SK-N-SH (cell line): ENCODE results near the gene NFIX. TPM values are rescaled to one million over a fixed set of nuclear protein-coding genes. Genes with fewer than 3 reads are reported as not detected.
A peak's percentile ranks its signal among the peaks of the same experiment; 100 is the strongest.

ENCODE experiments used
- CTCF ChIA-PET: fragments of 300-600, 350-600 bp; formaldehyde crosslinking; extraction: SDS; loops from one replicate; lab custom pipeline; 2021; lab: Yijun Ruan, JAX
- POLR2A ChIA-PET: fragments of 350-600 bp; sonication (Branson Sonifier 250); formaldehyde crosslinking; extraction: SDS; loops from one replicate; lab custom pipeline; 2020; ENCODE audit warnings: antibody characterized with exemption, inconsistent platforms; lab: Yijun Ruan, JAX
- DNase-seq: peaks from one replicate; pipeline ENCODE4 v3.0.0; 2012
- H2AFZ ChIP-seq: fragments of 200-600 bp; sonication (generic); 2 replicates; pipeline ENCODE4 v1.8.1; 2016; ENCODE audit warnings: antibody characterized with exemption, mild to moderate bottlenecking, low read depth
- H3F3A ChIP-seq: fragments of 200-600 bp; sonication (generic); replicated peaks from 2 replicates; pipeline ENCODE3; 2016; ENCODE audit warnings: antibody characterized with exemption, mild to moderate bottlenecking; ENCODE audit not compliant: insufficient read depth
- H3K27ac ChIP-seq, 2 experiments: fragments of 200-500 bp in 1 of 2; fragments of 200-600 bp in 1 of 2; sonication (Bioruptor generic) in 1 of 2; sonication (generic), shearing (Covaris generic) in 1 of 2; 2 replicates each; pipeline versions ENCODE4 v1.5.1 to v1.6.1; 2014 to 2016; ENCODE audit warnings: low read depth in 2 of 2, inconsistent platforms in 1 of 2, low read length in 1 of 2, mild to moderate bottlenecking in 1 of 2, mixed read lengths in 1 of 2
- H3K27me3 ChIP-seq: fragments of 200-600 bp; sonication (generic), shearing (Covaris generic); 2 replicates; pipeline ENCODE4 v1.6.1; 2016; ENCODE audit warnings: mixed run types; ENCODE audit not compliant: insufficient read depth
- H3K36me3 ChIP-seq, 2 experiments: fragments of 200-500 bp in 1 of 2; fragments of 200-600 bp in 1 of 2; sonication (Bioruptor generic) in 1 of 2; sonication (generic) in 1 of 2; replicated peaks in 1 of 2; 2 replicates each; pipeline versions ENCODE3 to v1.5.1; 2014 to 2016; ENCODE audit warnings: low read length in 1 of 2, mild to moderate bottlenecking in 1 of 2; ENCODE audit not compliant: insufficient read depth in 2 of 2, control insufficient read depth in 1 of 2
- H3K4me1 ChIP-seq, 2 experiments: fragments of 200-500 bp in 1 of 2; fragments of 200-600 bp in 1 of 2; sonication (Bioruptor generic) in 1 of 2; sonication (generic), shearing (Covaris generic) in 1 of 2; 2 replicates each; pipeline versions ENCODE4 v1.5.1 to v1.6.1; 2014 to 2016; ENCODE audit warnings: low read depth in 1 of 2, low read length in 1 of 2, mixed run types in 1 of 2; ENCODE audit not compliant: insufficient read depth in 2 of 2, control insufficient read depth in 1 of 2
- H3K4me2 ChIP-seq: fragments of 200-600 bp; sonication (generic), shearing (Covaris generic); 2 replicates; pipeline ENCODE4 v1.6.1; 2017; ENCODE audit warnings: mixed run types
- H3K4me3 ChIP-seq, 2 experiments: fragments of 200-500 bp in 1 of 2; fragments of 200-600 bp in 1 of 2; sonication (Bioruptor generic) in 1 of 2; sonication (generic), shearing (Covaris generic) in 1 of 2; 2 replicates each; pipeline versions ENCODE4 v1.5.1 to v1.8.1; 2014 to 2016; ENCODE audit warnings: low read depth in 2 of 2, inconsistent platforms in 1 of 2, low read length in 1 of 2, mild to moderate bottlenecking in 1 of 2, mixed read lengths in 1 of 2, moderate library complexity in 1 of 2
- H3K79me2 ChIP-seq: fragments of 200-600 bp; sonication (generic); 2 replicates; pipeline ENCODE4 v1.8.1; 2017; ENCODE audit warnings: mild to moderate bottlenecking; ENCODE audit not compliant: insufficient read depth
- H3K9ac ChIP-seq: fragments of 200-600 bp; sonication (generic); 2 replicates; pipeline ENCODE4 v1.6.1; 2017; ENCODE audit warnings: mixed run types
- H3K9me2 ChIP-seq: fragments of 200-600 bp; sonication (generic); 2 replicates; pipeline ENCODE4 v1.6.1; 2017; ENCODE audit warnings: mixed run types
- H3K9me3 ChIP-seq: fragments of 200-600 bp; sonication (generic); 2 replicates; pipeline ENCODE4 v1.6.1; 2017; ENCODE audit warnings: mixed run types, mild to moderate bottlenecking, moderate library complexity
- H4K20me1 ChIP-seq: fragments of 200-600 bp; sonication (generic); 2 replicates; pipeline ENCODE4 v1.6.1; 2017; ENCODE audit warnings: mild to moderate bottlenecking, mixed run types; ENCODE audit not compliant: insufficient read depth
- CHD2 ChIP-seq: fragments of 150-350 bp; IDR thresholded peaks from 2 replicates; pipeline ENCODE4 v1.6.1; 2018; ENCODE audit warnings: low read length; ENCODE audit not compliant: partially characterized antibody
- ELF1 ChIP-seq: IDR thresholded peaks from 2 replicates; pipeline ENCODE4 v1.4.0; 2012
- EP300 ChIP-seq, 2 experiments: IDR thresholded peaks; 2 replicates each; pipeline versions ENCODE4 v1.4.0 to v1.6.1; 2012; ENCODE audit warnings: borderline replicate concordance in 1 of 2, low read depth in 1 of 2, low read length in 1 of 2
- EZH2phosphoT487 ChIP-seq: fragments of 200-600 bp; sonication (generic); IDR thresholded peaks from 2 replicates; pipeline ENCODE4 v1.6.1; 2017; ENCODE audit warnings: low read depth, mixed run types, mild to moderate bottlenecking, antibody characterized with exemption, moderate library complexity, borderline replicate concordance
- FOSL2 ChIP-seq: IDR thresholded peaks from 2 replicates; pipeline ENCODE4 v1.4.0; 2012; ENCODE audit warnings: low read depth, mild to moderate bottlenecking, moderate library complexity, borderline replicate concordance
- FOXM1 ChIP-seq: IDR thresholded peaks from 2 replicates; pipeline ENCODE4 v1.4.0; 2012; ENCODE audit warnings: low read depth, mild to moderate bottlenecking
- GABPA ChIP-seq: IDR thresholded peaks from 2 replicates; pipeline ENCODE4 v1.4.0; 2012; ENCODE audit warnings: low read depth, mild to moderate bottlenecking
- MAX ChIP-seq: IDR thresholded peaks from 2 replicates; pipeline ENCODE4 v1.4.0; 2012; ENCODE audit warnings: low read depth
- MEF2A ChIP-seq: IDR thresholded peaks from 2 replicates; pipeline ENCODE4 v1.4.0; 2012; ENCODE audit warnings: low read depth, borderline replicate concordance
- MXI1 ChIP-seq: IDR thresholded peaks from 2 replicates; pipeline ENCODE4 v1.6.1; 2012; ENCODE audit warnings: mild to moderate bottlenecking, low read depth, low read length, improper control_type of control experiment
- NRF1 ChIP-seq: IDR thresholded peaks from 2 replicates; pipeline ENCODE4 v1.6.1; 2012; ENCODE audit warnings: low read depth, mild to moderate bottlenecking, low read length
- POLR2AphosphoS5 ChIP-seq: IDR thresholded peaks from 2 replicates; pipeline ENCODE4 v1.6.1; 2012; ENCODE audit warnings: low read depth, low read length
- RAD21 ChIP-seq: IDR thresholded peaks from 2 replicates; pipeline ENCODE4 v1.6.1; 2012; ENCODE audit warnings: mild to moderate bottlenecking, low read length
- RCOR1 ChIP-seq: fragments of 150-350 bp; IDR thresholded peaks from 2 replicates; pipeline ENCODE4 v1.6.1; 2017; ENCODE audit warnings: antibody characterized with exemption, low read length
- RFX5 ChIP-seq: IDR thresholded peaks from 2 replicates; pipeline ENCODE4 v1.6.1; 2012; ENCODE audit warnings: mild to moderate bottlenecking, improper control_type of control experiment, low read length
- RXRA ChIP-seq: IDR thresholded peaks from 2 replicates; pipeline ENCODE4 v1.4.0; 2012; ENCODE audit warnings: low read depth, mild to moderate bottlenecking, borderline replicate concordance
- SIN3A ChIP-seq: IDR thresholded peaks from 2 replicates; pipeline ENCODE4 v1.6.1; 2012; ENCODE audit warnings: low read depth, mild to moderate bottlenecking, low read length, moderate library complexity, borderline replicate concordance
- SMC3 ChIP-seq: IDR thresholded peaks from 2 replicates; pipeline ENCODE4 v1.6.1; 2012; ENCODE audit warnings: low read depth, low read length, improper control_type of control experiment
- TAF1 ChIP-seq: IDR thresholded peaks from 2 replicates; pipeline ENCODE4 v1.6.1; 2012; ENCODE audit warnings: low read depth, mild to moderate bottlenecking, low read length, moderate library complexity, borderline replicate concordance
- TCF12 ChIP-seq: IDR thresholded peaks from 2 replicates; pipeline ENCODE4 v1.4.0; 2012
- TEAD4 ChIP-seq: IDR thresholded peaks from 2 replicates; pipeline ENCODE4 v1.4.0; 2012; ENCODE audit warnings: mild to moderate bottlenecking, borderline replicate concordance; ENCODE audit not compliant: insufficient read depth
- USF1 ChIP-seq: IDR thresholded peaks from 2 replicates; pipeline ENCODE4 v1.4.0; 2012; ENCODE audit warnings: low read depth, borderline replicate concordance
- YY1 ChIP-seq: IDR thresholded peaks from 2 replicates; pipeline ENCODE4 v1.4.0; 2012; ENCODE audit warnings: low read depth, mild to moderate bottlenecking
- ZBTB33 ChIP-seq: IDR thresholded peaks from 2 replicates; pipeline ENCODE4 v1.4.0; 2012; ENCODE audit warnings: low read depth, borderline replicate concordance
- WGBS: methylation state at CpG from one replicate; pipeline ENCODE4 v1.1.6; 2017; ENCODE audit warnings: low lambda C conversion rate; 5-methylcytosine and 5-hydroxymethylcytosine counted together
- polyA plus RNA-seq, 3 experiments: library from polyadenylated mRNA; depleted of rRNA; stranded (reverse); fragments of >200 nt; gene quantifications; 2 replicates each; pipeline ENCODE4 v1.2.3, GENCODE V29; 2012

NFIX gene
- polyA plus RNA-seq, 1 of the 3 experiments (the other 2 are of a cell fraction): 14.8 TPM

GRCh38 chr19:13016628-13017305, 21.5 kb downstream of the NFIX start:
- no peak overlapping the region; a peak in 1 of 4 replicates for H3K27ac ChIP-seq
- H3K9ac ChIP-seq: no peak overlapping the region
- ChIA-PET CTCF (interaction anchor here (0.6 to 2.9 kb wide), 8 partner anchors 11 to 52 kb away, joined by 3 to 12 read pairs (median 4); no protein-coding TSS in a partner anchor), POLR2A (no interaction called here)
- no peaks in the 10 kb centered on the region for H4K20me1 ChIP-seq
- H3K79me2 ChIP-seq: peaks cover 7% of the 10 kb centered on the region; the same call in 1 of the 2 replicates
- no peaks in the 10 kb centered on the region for H3K27me3 ChIP-seq
- peaks cover 17 to 43% of the 10 kb centered on the region in 2 experiments for H3K4me1 ChIP-seq
- TF ChIP-seq ELF1 (no peak), TAF1 (no peak), FOXM1 (no peak), RXRA (no peak), GABPA (no peak), POLR2AphosphoS5 (no peak), FOSL2 (no peak), EZH2phosphoT487 (no peak), MXI1 (no peak), RFX5 (no peak), TCF12 (no peak), RAD21 (no peak), SIN3A (no peak), EP300 (IDR thresholded peaks at IDR 0.05; ENCODE audit: borderline replicate concordance in 1 of 2, low read depth in 1 of 2, low read length in 1 of 2) (no peak)
- H2AFZ ChIP-seq: no peak overlapping the region
- DNase-seq: no peak
- H3K4me2 ChIP-seq: no peak overlapping the region
- H3F3A ChIP-seq: peaks cover 6% of the 10 kb centered on the region
- 92% methylated on average over 22 of the region's 22 CpGs for WGBS
- no peak overlapping the region for H3K4me3 ChIP-seq
- no peaks in the 10 kb centered on the region for H3K9me3 ChIP-seq
- H3K36me3 ChIP-seq: no peaks in the 10 kb centered on the region
- H3K9me2 ChIP-seq: no peaks in the 10 kb centered on the region

- Histone ChIP-seq H3K4me1 (peaks cover 25 to 49% of the 10 kb centered on the region in 2 experiments), H3F3A (peaks cover 9% of the 10 kb centered on the region), H3K9me3 (no peaks in the 10 kb centered on the region), H3K4me3 (no peak overlapping the region), H3K27ac (peak overlapping the region in 1 of 2 experiments; percentile 82; a peak in 2 of 4 replicates), H3K4me2 (0 out of 2 replicates have a peak overlapping the region, but pooled peaks have one; percentile 29), H3K9ac (no peak overlapping the region), H4K20me1 (no peaks in the 10 kb centered on the region), H3K9me2 (no peaks in the 10 kb centered on the region), H3K27me3 (no peaks in the 10 kb centered on the region), H3K36me3 (no peaks in the 10 kb centered on the region), H3K79me2 (peaks cover 12% of the 10 kb centered on the region; the same call in 1 of the 2 replicates), H2AFZ (no peak overlapping the region)
- ChIA-PET POLR2A (no interaction called here), CTCF (interaction anchor here (0.6 to 2.9 kb wide), 13 partner anchors 11 to 77 kb away, joined by 3 to 12 read pairs (median 5); no protein-coding TSS in a partner anchor)
- 90% methylated on average over 14 of the region's 14 CpGs for WGBS
- no peak for DNase-seq
- TF ChIP-seq YY1 (no peak), MEF2A (no peak), ZBTB33 (no peak), EP300 (IDR thresholded peaks at IDR 0.05; ENCODE audit: borderline replicate concordance in 1 of 2, low read depth in 1 of 2, low read length in 1 of 2) (no peak), MAX (no peak), SMC3 (no peak), NRF1 (no peak), TEAD4 (no peak), FOXM1 (no peak), CHD2 (no peak), USF1 (no peak), RCOR1 (no peak), RFX5 (no peak), FOSL2 (no peak)
Measured at GRCh38 chr19:13017306-13018034, 22.2 kb downstream of the NFIX start.
